GM18867 (cell line): ENCODE results near the gene LIN7C.

Experiments used
- ATAC-seq: cut with Tn5 transposase; IDR thresholded peaks from one replicate; pipeline ENCODE4 v1.9.1; 2021; ENCODE audit warnings: mild to moderate bottlenecking, moderate library complexity; ENCODE audit not compliant: unreplicated experiment

Gene LIN7C

DNA sequence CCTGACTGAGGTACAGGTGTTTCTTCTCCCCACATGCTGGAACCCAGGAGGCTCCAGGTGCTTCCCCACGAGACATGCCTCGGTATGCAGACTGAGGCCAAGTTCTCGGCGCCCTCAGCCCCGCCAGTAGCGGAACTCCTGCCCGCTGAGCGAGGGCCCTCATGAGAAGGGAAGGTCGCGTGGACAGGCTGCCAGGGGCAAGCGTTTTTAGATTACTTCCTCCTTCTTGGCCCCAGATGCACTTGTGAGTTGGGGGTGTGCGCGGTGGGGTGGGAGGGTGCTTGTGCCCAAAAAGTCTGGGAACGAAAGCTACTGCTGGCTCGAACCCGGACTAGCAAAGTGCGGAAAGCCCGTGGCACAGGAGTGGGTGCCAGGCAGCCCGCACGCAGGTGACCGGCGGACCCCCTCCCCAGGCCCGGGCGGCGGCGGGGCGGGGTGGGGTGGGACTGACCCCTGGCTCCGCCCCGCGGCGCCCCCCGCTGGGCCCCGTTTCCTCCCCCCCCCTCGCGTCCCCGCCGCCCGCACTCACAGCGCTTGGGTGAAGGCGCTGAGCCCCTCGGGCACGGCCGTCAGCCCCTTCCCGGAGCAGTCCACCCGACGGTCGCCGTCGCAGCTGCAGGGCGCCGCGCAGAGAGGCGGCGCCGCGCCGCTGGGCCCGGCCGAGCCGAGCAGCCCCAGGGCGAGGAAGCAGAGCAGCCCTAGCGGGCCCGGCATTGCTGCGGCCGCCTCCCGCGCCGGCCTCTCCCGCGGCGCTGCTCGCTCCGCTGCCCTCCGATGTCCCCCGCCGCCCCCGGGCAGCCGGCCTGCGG is 34.8 kb downstream of the LIN7C start:
- ATAC-seq: peak; percentile 60

DNA sequence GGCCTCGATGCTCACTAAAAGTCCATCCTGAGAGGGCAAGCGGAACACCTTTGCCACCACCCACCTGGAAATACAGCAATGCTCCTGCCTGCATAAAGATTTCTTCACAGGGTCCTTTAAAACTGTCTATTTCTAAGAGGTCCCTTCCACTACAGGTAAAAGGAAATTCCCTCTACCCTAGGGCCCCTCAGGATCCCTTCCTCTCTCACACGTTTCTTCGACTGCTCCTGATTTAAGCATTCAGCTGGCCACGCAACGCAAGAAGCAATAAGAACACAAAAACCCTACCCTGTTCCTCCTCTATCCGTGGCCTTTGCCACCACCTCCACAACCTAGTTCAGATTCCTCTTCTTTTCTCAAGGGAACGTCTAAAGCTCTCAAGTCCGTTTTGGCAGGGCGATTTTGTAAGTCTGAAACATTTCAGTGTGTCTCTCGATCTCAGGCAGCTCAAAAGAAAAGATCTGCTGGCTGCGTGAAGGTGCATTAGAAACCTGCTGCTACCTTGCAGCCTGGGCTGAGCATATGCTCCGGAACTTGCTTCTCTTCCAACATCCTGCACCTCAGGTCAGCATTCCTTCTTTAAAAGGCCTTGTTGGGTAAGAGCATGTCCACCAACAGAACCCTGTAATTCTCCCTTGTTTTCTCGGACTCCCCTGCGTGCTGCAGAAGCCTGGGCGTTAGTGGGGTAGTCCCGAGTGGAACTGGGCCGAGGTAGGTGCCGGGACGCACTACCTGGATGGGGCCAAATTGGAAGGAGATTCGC is 35.6 kb downstream of the LIN7C start:
- ATAC-seq: no peak

GRCh38 chr11:27470166-27470565 is 36.4 kb downstream of the LIN7C start:
- ATAC-seq: no peak

- no peak for ATAC-seq
Observed at GRCh38 chr11:27468995-27469695, 37.4 kb downstream of the LIN7C start.

DNA sequence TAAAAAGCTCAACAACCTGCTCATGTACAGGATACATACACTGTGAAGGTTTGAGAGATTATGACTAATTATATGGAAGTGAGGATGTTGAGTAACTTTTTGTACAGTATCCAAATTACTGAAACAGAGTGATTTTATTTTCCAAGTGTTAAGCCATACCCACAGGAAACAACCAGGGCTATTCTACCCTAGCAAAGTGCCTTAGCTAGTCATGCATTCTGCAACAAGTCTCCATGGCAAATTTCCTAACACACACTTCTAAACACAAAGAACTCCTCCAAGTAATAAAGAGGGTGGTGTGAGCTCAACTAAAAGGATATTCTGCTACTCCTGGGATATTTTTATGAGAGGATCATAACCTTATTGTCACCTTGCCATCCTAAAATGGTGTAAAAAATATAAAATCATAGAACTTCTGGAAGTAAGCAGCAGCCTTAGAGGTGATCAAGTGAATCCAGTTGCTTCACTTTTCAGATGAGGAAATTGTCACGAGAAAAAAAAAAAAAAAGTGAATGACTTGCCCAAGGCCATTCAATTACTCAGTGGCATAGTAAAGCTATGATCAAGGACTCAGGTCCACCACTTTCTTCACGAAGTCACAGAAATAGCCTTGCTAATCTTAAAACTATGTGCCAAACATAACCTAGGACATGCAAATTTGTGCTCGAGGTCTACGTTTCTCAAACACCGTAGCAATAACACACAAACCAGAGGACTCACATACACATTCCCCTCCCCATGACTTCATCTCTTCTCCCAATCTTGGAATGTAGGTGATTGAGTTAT is 38.2 kb downstream of the LIN7C start:
- no peak for ATAC-seq

- no peak for ATAC-seq
Observed at GRCh38 chr11:27467181-27467913, 39.2 kb downstream of the LIN7C start.

DNA sequence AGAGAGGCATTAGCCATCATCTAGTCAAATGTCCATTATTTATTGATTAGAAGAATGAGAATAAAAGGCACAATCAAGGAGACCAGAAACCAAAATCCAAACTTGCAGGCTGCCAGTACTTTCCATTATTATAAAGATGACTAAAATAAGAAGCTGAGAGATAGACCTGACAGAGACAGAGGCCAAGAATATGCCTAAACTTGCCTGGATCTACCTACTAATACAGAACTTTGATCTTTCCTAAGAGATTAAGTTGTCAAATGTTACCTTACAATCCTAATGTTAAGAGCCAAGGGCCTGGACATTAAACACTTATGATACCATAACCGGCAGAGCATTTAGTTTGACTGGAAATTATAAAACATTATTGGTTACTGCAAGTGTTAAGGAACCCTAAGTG is 40.2 kb downstream of the LIN7C start:
- ATAC-seq: no peak

- no peak for ATAC-seq
Observed at GRCh38 chr11:27465629-27466028, 40.9 kb downstream of the LIN7C start.

GRCh38 chr11:27464909-27465308 is 41.7 kb downstream of the LIN7C start:
- no peak for ATAC-seq

DNA sequence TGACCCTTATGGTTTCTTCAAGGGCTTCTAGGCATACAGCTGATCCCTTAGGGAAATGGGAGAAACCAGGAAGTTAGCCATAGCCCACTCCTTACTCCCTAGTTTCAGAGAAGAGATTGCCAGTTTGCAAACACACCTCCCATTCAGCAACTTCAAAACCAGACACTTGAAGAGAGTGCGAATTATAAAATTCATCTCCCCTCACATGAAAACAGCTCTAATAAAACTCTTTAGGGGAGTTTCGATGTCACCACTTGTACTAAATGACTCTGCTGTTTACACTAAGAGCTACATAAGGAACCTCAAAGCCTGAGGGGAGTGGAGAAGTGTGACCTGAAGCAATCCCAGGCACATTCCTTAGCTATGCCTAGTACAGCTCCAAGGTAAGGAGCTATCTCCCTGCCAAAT is 42.3 kb downstream of the LIN7C start:
- ATAC-seq: no peak

DNA sequence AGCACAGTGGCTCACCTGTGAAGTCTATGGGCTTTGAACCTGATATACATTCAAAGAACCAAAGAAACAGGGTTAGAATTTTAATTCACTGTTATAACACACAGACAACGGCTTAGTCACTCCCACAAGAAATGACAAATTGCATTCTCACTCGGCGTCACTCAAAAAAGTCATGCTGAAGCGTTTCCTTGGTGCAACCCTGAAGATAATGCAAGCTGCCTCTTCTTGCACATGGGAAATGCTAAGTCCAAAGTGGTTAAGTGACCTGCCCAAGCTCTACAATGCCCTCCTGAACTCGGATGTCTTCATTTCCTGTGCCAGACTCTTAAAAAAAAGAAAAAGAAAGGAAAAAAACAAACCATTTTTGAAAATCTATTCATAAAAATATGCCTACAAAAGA is 44.0 kb downstream of the LIN7C start:
- ATAC-seq: no peak

GRCh38 chr11:27460158-27460978 is 46.2 kb downstream of the LIN7C start:
- ATAC-seq: no peak

- ATAC-seq: no peak
Observed at GRCh38 chr11:27459191-27459590, 47.4 kb downstream of the LIN7C start.

GRCh38 chr11:27458182-27458581 is 48.4 kb downstream of the LIN7C start:
- no peak for ATAC-seq

DNA sequence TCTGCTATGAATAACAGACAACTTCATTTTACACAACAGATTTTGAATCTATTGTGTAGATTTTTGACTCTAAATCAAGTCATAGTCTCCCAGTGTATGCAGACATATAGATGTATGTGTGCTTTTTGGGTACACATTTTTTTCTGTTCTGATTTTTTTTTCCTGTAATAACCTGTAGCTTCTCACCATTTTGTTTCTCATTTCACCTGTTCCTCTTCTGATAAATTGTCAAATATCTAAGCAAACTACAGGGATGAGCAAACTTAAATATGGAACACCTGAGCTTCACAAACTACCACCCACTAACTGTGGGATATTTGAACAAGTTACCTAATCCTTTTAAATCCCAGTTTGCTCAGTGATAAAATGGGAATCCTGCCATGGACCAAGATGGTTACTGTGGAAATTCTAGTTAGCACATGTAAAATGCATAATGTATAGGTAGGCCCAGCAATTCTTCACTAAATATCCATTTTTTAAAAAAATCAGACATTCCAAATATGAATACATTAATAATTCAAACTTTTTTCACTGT is 49.7 kb downstream of the LIN7C start:
- no peak for ATAC-seq

GRCh38 chr11:27456140-27456794 is 50.3 kb downstream of the LIN7C start:
- no peak for ATAC-seq

GRCh38 chr11:27455667-27456066 is 50.9 kb downstream of the LIN7C start:
- ATAC-seq: no peak

DNA sequence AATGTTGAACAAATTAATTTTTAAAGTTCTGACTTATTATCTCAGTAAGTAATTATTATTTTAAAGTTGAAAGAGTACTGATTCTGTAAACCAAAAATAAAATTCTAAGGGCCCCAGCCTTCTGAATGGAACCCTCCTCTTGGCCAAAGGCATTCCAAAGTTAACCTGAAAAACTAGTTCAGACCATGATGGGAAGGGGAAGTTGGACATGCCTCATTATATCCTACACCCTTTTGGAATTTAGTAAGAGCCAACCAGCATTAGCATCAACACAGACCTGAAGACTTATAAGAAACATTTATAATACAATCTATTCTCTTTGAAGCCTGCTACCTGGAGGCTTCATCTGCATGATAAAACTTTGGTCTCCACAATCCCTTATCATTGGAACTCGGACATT is 52.9 kb downstream of the LIN7C start:
- no peak for ATAC-seq

DNA sequence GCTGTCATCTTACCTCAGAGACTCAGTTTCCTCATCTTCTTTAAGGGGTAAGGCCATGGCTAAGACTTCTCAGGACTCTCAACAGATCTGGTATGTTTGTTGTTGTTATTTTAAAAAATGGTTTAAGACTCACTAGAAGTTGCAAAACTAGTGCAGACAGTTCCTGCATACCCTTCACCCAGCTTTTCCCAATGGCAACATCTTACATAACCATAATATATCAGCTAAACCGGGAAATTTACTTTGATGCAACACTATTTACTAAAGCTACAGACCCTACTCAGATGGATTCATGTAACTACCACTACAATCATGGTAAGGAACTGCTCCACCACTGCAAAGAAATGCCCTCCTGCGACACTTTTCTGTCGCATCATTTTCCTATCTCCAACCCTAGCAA is 54.4 kb downstream of the LIN7C start:
- ATAC-seq: no peak
